Hepatocyte (in vitro differentiated cells): ENCODE data around the gene ATXN7L1. TPM values are rescaled to one million over a fixed set of nuclear protein-coding genes. Genes with fewer than 3 reads are reported as not detected.

Experiments used
- DNase-seq: peaks from one replicate; pipeline ENCODE4 v3.0.0-alpha.2; 2016; ENCODE audit warnings: low spot score
- H2AFZ ChIP-seq: fragments of 200-600 bp; sonication (generic); 2 replicates; pipeline ENCODE4 v1.6.0; 2016; ENCODE audit warnings: antibody characterized with exemption, mild to moderate bottlenecking
- H3K27ac ChIP-seq: fragments of 200-600 bp; sonication (generic); 2 replicates; pipeline ENCODE4 v1.5.1; 2016; ENCODE audit warnings: mild to moderate bottlenecking
- H3K27me3 ChIP-seq: fragments of 200-600 bp; sonication (generic); 2 replicates; pipeline ENCODE4 v1.6.1; 2016
- H3K36me3 ChIP-seq: fragments of 200-600 bp; sonication (generic); replicated peaks from 2 replicates; pipeline ENCODE4 v1.5.1; 2016; ENCODE audit warnings: low read depth; ENCODE audit not compliant: insufficient read depth
- H3K4me1 ChIP-seq: fragments of 200-600 bp; sonication (generic); 2 replicates; pipeline ENCODE4 v1.5.1; 2016; ENCODE audit warnings: mild to moderate bottlenecking, moderate library complexity; ENCODE audit not compliant: insufficient read depth
- H3K4me2 ChIP-seq: fragments of 200-600 bp; sonication (generic); 2 replicates; pipeline ENCODE4 v1.6.0; 2016
- H3K4me3 ChIP-seq: fragments of 200-600 bp; sonication (generic); 2 replicates; pipeline ENCODE4 v1.5.1; 2016; ENCODE audit warnings: mild to moderate bottlenecking
- H3K79me2 ChIP-seq: fragments of 200-600 bp; sonication (generic); 2 replicates; pipeline ENCODE4 v1.6.0; 2017; ENCODE audit warnings: mild to moderate bottlenecking
- H3K9me2 ChIP-seq: fragments of 200-600 bp; sonication (generic); replicated peaks from 2 replicates; pipeline ENCODE4 v1.6.0; 2017; ENCODE audit warnings: mild to moderate bottlenecking; ENCODE audit not compliant: insufficient read depth
- H3K9me3 ChIP-seq: fragments of 200-600 bp; sonication (generic); 2 replicates; pipeline ENCODE4 v1.5.1; 2016; ENCODE audit warnings: low read depth, mild to moderate bottlenecking
- H4K20me1 ChIP-seq: fragments of 200-600 bp; sonication (generic); 2 replicates; pipeline ENCODE4 v1.6.0; 2016; ENCODE audit warnings: mild to moderate bottlenecking; ENCODE audit not compliant: insufficient read depth, poor library complexity, severe bottlenecking
- CTCF ChIP-seq: fragments of 200-600 bp; sonication (generic); IDR thresholded peaks from 2 replicates; pipeline ENCODE4 v1.5.1; 2016; ENCODE audit warnings: antibody characterized with exemption, mild to moderate bottlenecking; ENCODE audit not compliant: poor library complexity
- EZH2 ChIP-seq: fragments of 200-600 bp; sonication (generic); IDR thresholded peaks from 2 replicates; pipeline ENCODE4 v1.6.1; 2016; ENCODE audit warnings: antibody characterized with exemption, mild to moderate bottlenecking, borderline replicate concordance
- EZH2phosphoT487 ChIP-seq: fragments of 200-600 bp; sonication (generic); IDR thresholded peaks from one replicate; pipeline ENCODE4 v1.6.1; 2018; ENCODE audit warnings: antibody characterized with exemption, mild to moderate bottlenecking, low read depth, moderate library complexity; ENCODE audit not compliant: unreplicated experiment, severe bottlenecking
- WGBS: methylation state at CpG from one replicate; pipeline ENCODE4 v1.1.6; 2016; ENCODE audit warnings: low lambda C conversion rate; ENCODE audit errors: missing lambda C conversion rate; 5-methylcytosine and 5-hydroxymethylcytosine counted together
- polyA plus RNA-seq: library from polyadenylated mRNA; unstranded; fragments of >200 nt; fragmentation: Nextera tagmentation; extraction: Ambion mirVana; gene quantifications from 2 replicates; pipeline ENCODE4 v1.2.1, GENCODE V29; 2016
- total RNA-seq: library from RNA; depleted of rRNA; stranded (reverse); fragments of >200 nt; gene quantifications from 2 replicates; pipeline ENCODE4 v1.2.3, GENCODE V29; 2014

The ATXN7L1 gene
- total and polyA plus RNA-seq, 2 experiments from 2014 or later: 8.9 to 9.3 TPM

GRCh38 chr7:105765846-105766245, 110.6 kb downstream of the ATXN7L1 start:
- H2AFZ ChIP-seq: no peak overlapping the region
- WGBS: 92% methylated on average over 4 of the region's 4 CpGs
- no peaks in the 10 kb centered on the region for H3K4me1 ChIP-seq
- no peaks in the 10 kb centered on the region for H3K9me2 ChIP-seq
- H4K20me1 ChIP-seq: no peaks in the 10 kb centered on the region
- TF ChIP-seq CTCF (no peak), EZH2 (no peak), EZH2phosphoT487 (no peak)
- H3K36me3 ChIP-seq: no peaks in the 10 kb centered on the region
- H3K4me2 ChIP-seq: no peak overlapping the region
- no peaks in the 10 kb centered on the region for H3K79me2 ChIP-seq
- no peak overlapping the region for H3K27ac ChIP-seq
- H3K4me3 ChIP-seq: no peak overlapping the region
- H3K9me3 ChIP-seq: no peaks in the 10 kb centered on the region
- H3K27me3 ChIP-seq: no peaks in the 10 kb centered on the region
- no peak for DNase-seq

- no peak for DNase-seq
- H3K79me2 ChIP-seq: no peaks in the 10 kb centered on the region
- H2AFZ ChIP-seq: no peak overlapping the region
- H3K4me3 ChIP-seq: no peak overlapping the region
- H4K20me1 ChIP-seq: no peaks in the 10 kb centered on the region
- no peaks in the 10 kb centered on the region for H3K9me3 ChIP-seq
- TF ChIP-seq EZH2 (no peak), CTCF (no peak), EZH2phosphoT487 (no peak)
- H3K36me3 ChIP-seq: no peaks in the 10 kb centered on the region
- H3K4me1 ChIP-seq: no peaks in the 10 kb centered on the region
- WGBS: 96% methylated on average over 2 of the region's 2 CpGs
- no peak overlapping the region for H3K4me2 ChIP-seq
- no peak overlapping the region for H3K27ac ChIP-seq
- no peaks in the 10 kb centered on the region for H3K27me3 ChIP-seq
- H3K9me2 ChIP-seq: no peaks in the 10 kb centered on the region
These were observed 111.9 kb downstream of the ATXN7L1 start for GRCh38 chr7:105764506-105764905.

GRCh38 chr7:105760551-105761447, 115.6 kb downstream of the ATXN7L1 start:
- no peak overlapping the region for H2AFZ ChIP-seq
- H3K36me3 ChIP-seq: no peaks in the 10 kb centered on the region
- H3K4me1 ChIP-seq: no peaks in the 10 kb centered on the region
- H3K27ac ChIP-seq: no peak overlapping the region
- H3K4me3 ChIP-seq: no peak overlapping the region
- no peak overlapping the region for H3K4me2 ChIP-seq
- H3K9me2 ChIP-seq: no peaks in the 10 kb centered on the region
- H3K27me3 ChIP-seq: no peaks in the 10 kb centered on the region
- no peaks in the 10 kb centered on the region for H3K79me2 ChIP-seq
- no peaks in the 10 kb centered on the region for H3K9me3 ChIP-seq
- 90% methylated on average over 6 of the region's 6 CpGs for WGBS
- TF ChIP-seq EZH2: no peak
- TF ChIP-seq EZH2phosphoT487: no peak
- no peak for TF ChIP-seq CTCF
- DNase-seq: no peak
- H4K20me1 ChIP-seq: no peaks in the 10 kb centered on the region
